ENCODE measurements around the gene DNASE1L2.
"Not testable (repeated sequence)": the region's sequence is repeated elsewhere in the genome, so short reads cannot be mapped to it uniquely, and the experiment has no call there.

The DNASE1L2 gene

GRCh38 chr16:2242598-2242997, 6.4 kb downstream of the DNASE1L2 start:
- DNase-seq, result no peak

DNA sequence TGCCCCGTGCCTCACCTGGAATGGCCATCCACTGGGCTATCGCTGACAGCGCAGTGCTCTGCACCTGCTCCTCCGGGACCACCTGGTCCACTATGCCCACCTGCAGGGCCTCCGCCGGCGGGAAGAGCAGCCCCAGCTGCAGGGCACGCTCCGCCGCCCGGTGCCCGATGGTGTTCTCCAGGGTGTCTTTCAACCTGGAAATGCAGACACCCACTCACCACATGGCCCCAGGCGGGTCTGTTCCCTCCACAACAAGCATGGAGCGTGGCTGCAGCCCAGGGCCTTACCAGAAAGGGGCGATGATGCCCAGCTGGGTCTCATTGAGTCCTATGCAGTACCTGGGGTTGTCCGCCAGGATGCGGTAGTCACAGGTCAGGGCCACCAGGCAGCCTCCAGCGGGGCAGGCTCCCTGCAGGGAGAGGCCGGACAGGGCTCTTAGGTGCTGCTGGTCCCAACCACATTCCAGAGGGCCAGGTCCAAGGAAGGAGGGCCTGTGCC, 6.8 kb downstream of the DNASE1L2 start:
- DNase-seq, result no peak

- DNase-seq, result no peak
Observed at GRCh38 chr16:2243781-2244180, 7.5 kb downstream of the DNASE1L2 start.

DNA sequence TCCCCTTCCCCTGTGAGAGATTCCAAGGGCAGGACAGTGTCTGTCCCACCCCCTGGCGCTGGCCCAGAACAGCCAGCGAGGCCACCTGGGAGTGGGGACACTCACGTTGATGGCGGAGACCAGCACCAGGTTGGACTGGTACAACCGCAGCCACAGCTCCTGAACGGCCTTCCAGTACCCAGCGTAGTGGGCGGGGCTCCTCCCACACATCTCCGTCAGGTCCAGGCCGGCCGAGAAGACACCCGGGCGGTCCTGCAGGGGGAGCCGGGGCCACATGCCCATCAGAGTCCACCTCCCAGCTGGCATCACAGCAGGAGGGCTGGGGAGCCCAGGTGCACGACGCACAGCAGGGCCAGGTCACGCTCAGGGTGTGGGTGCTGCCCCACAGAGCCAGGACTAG, 8.1 kb downstream of the DNASE1L2 start:
- no peak for DNase-seq

GRCh38 chr16:2244926-2245795, 8.9 kb downstream of the DNASE1L2 start:
- DNase-seq, result no peak

DNA sequence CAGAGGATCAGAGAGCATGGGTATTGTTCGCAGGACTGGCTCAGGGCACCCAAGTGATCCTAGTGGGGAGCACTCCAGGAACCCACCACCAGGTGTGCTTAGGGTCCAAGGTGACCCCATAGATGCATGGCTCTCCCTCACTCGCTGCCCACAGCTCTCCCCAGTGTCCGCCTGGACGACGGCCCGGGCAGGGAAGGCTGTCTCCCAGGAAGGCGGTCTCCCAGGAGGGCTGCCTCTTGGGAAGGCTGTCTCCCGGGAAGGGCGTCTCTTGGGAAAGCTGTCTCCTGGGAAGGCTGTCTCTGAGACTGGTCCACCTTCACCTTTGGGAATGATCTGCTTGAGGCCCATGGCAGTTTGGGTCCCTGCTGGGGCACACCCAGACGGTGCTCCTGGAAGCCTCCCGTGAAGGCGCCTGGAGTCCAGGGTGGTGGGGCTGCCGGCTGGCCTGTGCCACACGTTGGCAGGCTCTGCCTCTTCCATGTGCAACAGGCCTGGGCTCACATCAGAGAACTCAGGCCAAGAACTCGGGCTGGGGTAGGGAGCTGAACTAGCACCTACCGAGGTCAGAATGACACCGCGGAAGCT, 10.1 kb downstream of the DNASE1L2 start:
- DNase-seq, result no peak

- peak; percentile 23 to 61 (median 43) for DNase-seq
Observed at GRCh38 chr16:2250652-2251295, 14.5 kb downstream of the DNASE1L2 start.

- peak; percentile 45 to 78 (median 64) for DNase-seq
Observed at GRCh38 chr16:2251296-2252111, 15.3 kb downstream of the DNASE1L2 start, which contains the start of gene ECI1. Gene ECI1 (minus strand): TSS chr16:2251587. CDS start chr16:2251566, 21 bp downstream.

DNA sequence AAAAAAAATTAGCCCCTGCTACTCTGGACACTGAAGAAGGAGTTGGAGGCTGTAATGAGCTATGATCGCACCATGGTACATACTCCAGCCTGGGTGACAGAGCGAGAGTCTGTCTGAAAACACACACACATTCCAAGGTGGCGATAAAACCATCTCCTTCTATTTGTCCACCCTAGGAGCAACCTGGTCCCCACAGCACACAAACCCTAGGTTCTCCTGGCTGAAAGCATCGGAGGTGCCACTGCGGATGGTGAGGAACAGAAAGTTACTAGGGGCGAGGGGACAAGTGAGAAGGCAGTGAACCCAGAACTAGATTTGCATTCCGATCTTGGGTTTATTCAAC, 16.5 kb downstream of the DNASE1L2 start:
- no peak for DNase-seq

- DNase-seq, result no peak
Observed at GRCh38 chr16:2253293-2253692, 17.0 kb downstream of the DNASE1L2 start.

GRCh38 chr16:2256531-2257140, 20.4 kb downstream of the DNASE1L2 start:
- DNase-seq, result no peak

DNA sequence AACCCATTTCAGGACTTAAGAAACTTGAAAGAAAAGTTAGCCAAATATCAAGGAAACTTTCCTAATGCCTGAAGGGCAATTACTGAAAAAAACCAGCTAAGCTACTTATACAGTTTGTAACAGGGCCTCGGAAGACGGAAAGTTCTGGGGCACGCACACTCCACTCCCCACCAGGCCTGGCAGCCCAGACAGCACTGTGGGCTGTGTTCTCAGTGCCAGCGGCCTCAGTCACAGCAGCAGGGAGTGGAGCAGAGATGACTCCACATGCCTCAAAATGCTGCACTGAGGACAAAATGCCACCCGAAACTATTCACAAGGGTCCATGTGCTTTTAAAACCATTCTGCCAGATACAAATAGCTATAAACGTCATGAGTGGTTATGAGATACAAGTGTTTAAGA, 21.5 kb downstream of the DNASE1L2 start:
- DNase-seq, result no peak

DNA sequence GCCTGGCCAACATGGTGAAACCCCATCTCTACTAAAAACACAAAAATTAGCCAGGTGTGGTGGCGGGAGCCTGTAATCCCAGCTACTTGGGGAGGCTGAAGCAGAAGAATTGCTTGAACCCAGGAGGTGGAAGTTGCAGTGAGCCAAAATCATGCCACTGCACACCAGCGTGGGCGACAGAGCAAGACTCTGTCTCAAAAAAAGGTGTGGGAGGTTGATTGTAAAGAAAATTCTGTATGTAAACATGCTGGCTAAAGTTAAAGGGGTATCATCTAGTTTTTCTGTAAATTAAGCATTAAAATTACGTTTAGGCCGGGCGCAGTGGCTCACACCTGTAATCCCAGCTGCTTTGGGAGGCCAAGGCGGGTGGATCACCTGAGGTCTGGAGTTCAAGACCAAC, 22.3 kb downstream of the DNASE1L2 start:
- DNase-seq, result not testable (repeated sequence)

GRCh38 chr16:2260250-2260649, 24.0 kb downstream of the DNASE1L2 start:
- DNase-seq, result no peak

DNA sequence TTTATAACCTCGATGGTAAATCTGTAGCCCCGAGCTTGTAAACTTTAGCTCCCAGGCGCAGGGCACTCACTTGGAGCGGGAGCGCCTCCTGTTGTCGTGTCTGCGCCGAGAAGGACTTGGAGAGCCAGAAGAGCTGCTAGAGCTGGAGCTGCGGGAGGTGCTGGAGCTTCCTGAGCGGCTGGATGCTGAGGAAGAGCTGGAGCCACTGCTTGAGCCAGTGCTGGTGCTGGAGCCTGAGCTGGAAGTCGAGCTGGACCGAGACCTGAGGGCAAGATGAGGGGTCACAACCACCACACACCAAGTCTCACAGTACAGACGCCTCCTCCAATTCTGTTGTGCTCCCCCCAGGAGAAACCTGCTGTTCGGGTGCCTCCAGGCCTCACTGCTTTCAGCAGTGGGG, 26.8 kb downstream of the DNASE1L2 start:
- DNase-seq, result not testable (repeated sequence)

GRCh38 chr16:2266887-2267286, 30.6 kb downstream of the DNASE1L2 start:
- DNase-seq, result not testable (repeated sequence)

DNA sequence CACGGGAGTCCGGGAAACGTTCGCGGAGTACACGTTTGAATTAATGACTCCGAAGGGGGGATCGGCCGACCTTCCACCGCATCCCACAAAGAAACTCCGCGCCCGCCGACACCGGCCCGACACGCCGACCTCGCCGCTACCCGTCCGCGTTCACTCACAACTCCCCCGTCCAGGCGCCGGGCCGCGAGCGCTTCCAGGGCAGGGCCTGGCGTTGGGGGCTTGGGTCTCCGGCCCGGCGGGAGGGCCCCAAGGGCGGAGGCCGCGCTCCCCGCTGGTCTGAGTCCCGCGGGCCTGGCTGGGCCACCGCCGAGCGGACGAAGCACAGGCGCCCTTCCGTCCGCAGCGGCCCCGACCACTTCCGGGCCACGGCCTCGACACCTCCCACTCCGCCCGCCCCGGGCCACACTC, 31.3 kb downstream of the DNASE1L2 start:
- DNase-seq, result peak in 2 of 6 experiments; percentile 57 to 60

DNA sequence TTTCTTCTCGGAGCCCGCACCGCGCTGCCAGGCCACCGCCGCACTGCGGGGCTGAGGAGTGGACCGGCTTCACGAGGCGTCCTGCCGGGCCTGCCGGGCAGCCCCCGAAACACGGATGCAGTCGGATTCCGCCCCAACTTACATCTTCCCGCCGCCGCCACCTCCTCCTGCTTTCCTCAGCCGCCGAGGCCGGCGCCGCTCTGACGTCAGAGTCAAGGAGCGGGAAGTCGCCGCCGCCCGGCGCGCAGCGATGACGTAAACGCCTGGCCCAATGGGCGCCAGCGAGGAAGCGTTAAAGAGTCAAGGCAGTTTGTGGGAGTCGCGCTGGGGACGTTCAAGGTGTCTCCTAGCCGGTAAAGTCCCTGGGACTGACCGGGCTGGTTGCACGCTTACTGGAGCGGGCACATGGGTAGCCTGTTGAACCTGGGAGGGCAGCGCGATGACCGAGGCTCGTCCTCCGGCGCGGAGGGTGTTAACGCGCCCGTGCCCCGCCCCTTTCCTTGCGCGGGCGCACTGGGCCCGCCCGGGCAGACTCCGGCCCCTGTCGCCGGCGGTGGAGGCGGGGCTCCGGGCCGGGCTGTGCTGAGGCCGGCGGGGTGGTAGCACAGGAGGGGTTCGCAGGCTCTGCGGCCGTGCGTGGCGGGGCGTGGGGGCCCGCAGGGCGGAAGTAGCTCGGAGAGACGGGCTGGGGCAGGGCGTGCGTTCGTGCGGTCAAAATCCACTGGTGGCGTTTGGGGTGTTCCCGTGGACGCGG, 31.8 kb downstream of the DNASE1L2 start, which contains the start of gene RNPS1:
RNPS1 (minus strand) TSS at position 214 of the 754 bp plus-strand sequence. CDS start 3,483 bp downstream, outside the sequence.
- DNase-seq, result peak; percentile 89 to 97 (median 93)

DNA sequence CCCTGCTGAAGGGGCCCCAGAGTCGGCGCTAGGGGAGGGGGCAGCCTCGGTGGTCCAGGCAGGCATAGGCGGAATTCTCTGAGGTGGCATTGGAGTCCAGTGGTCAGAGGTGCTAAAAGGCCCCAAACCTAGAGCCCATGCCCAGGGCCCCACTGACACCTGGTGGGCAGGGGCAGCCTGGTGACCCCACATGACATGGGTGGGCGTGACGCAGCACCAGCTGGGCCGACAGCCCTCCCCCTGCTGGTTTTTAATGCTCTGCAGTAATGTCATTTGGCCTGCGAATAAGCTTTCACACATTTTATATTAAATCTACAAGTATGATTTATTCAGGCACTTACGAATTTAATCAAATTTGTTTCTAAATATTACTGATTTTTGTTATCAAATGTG, 33.8 kb downstream of the DNASE1L2 start:
- DNase-seq, result no peak

DNA sequence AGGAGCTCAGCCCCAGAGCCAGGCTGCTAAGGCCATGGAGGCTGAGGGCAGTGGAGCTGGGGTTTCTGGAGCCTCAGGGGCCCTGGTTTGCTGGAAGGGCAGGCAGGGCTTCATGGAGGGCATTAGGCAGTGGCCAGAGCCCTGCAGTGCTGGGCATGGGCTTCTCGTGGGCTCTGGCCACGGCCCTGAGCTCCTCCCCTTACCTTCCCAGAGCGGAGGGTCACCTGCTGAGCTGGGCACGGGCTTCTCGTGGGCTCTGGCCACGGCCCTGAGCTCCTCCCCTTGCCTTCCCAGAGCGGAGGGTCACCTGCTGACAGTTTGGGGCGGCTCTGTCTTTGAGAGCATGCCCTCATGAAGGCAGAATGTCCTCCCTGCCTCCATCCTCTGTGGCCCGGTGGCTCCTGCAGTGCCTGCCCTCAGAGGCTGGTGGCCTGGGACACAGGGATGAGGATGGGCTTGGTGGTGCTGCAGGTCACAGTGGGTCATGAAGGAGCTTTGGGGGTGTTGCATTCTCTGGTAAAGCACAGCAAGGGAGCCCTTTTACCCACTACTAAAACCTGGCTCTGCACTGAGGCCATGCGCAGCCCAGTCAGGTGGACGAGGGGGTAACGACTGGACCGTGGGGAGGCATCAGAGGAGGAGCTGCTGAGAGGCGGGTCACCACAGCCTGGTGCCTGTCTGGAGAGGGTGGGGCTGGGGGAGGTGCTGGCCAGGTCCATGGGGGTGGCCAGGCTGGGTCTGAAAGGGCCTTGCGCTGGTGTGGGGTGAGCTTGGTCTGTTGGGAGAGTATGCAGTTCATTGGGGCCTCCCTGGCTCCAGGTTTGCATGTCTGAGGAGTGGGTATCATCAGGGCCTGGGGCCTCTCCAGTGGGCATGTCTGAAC, 34.6 kb downstream of the DNASE1L2 start:
- no peak for DNase-seq

All from stimulated activated naive CD4-positive, alpha-beta T cell (primary cell).